Astrocyte (in vitro differentiated cells and primary cell): ENCODE data around the gene CASKIN1. TPM values are rescaled to one million over a fixed set of nuclear protein-coding genes. Genes with fewer than 3 reads are reported as not detected.
A peak's percentile ranks its signal among the peaks of the same experiment; 100 is the strongest.

Source experiments
- DNase-seq: peaks from one replicate; pipeline ENCODE4 v3.0.0-alpha.2; 2010; ENCODE audit warnings: low read depth
- FAIRE-seq: peaks from 2 replicates; lab custom pipeline; 2011; peaks lifted over from hg19 to GRCh38; lab: Jason Lieb, UNC
- H2AFZ ChIP-seq: 2 replicates; pipeline ENCODE4 v1.6.0; 2012; ENCODE audit warnings: low read depth, low read length, inconsistent platforms
- H3K27ac ChIP-seq: 2 replicates; pipeline ENCODE4 v1.5.1; 2011; ENCODE audit warnings: low read depth, low read length, inconsistent platforms
- H3K27me3 ChIP-seq: 2 replicates; pipeline ENCODE4 v1.6.0; 2011; ENCODE audit warnings: low read length, inconsistent platforms; ENCODE audit not compliant: insufficient read depth
- H3K36me3 ChIP-seq: 2 replicates; pipeline ENCODE4 v1.5.1; 2011; ENCODE audit warnings: low read length, inconsistent platforms; ENCODE audit not compliant: insufficient read depth
- H3K4me1 ChIP-seq: 2 replicates; pipeline ENCODE4 v1.5.1; 2011; ENCODE audit warnings: low read length, inconsistent platforms; ENCODE audit not compliant: insufficient read depth
- H3K4me2 ChIP-seq: 2 replicates; pipeline ENCODE4 v1.6.0; 2012; ENCODE audit warnings: low read length, inconsistent platforms
- H3K4me3 ChIP-seq: 2 replicates; pipeline ENCODE4 v1.5.1; 2011; ENCODE audit warnings: low read depth, mild to moderate bottlenecking, low read length, inconsistent platforms; ENCODE audit not compliant: insufficient read depth
- H3K79me2 ChIP-seq: 2 replicates; pipeline ENCODE4 v1.6.0; 2012; ENCODE audit warnings: mild to moderate bottlenecking, low read length, inconsistent platforms; ENCODE audit not compliant: insufficient read depth
- H3K9ac ChIP-seq: 2 replicates; pipeline ENCODE4 v1.6.0; 2012; ENCODE audit warnings: mild to moderate bottlenecking, low read length, inconsistent platforms
- H3K9me3 ChIP-seq: 2 replicates; pipeline ENCODE4 v1.5.1; 2012; ENCODE audit warnings: low read depth, mild to moderate bottlenecking, low read length, inconsistent platforms; ENCODE audit not compliant: insufficient read depth
- H4K20me1 ChIP-seq: 2 replicates; pipeline ENCODE4 v1.6.0; 2012; ENCODE audit warnings: low read length, inconsistent platforms; ENCODE audit not compliant: insufficient read depth
- H3K27ac Mint-ChIP-seq: one replicate; pipeline ENCODE4 v1.8.0; 2021; ENCODE audit warnings: mild to moderate bottlenecking, mixed read lengths; ENCODE audit not compliant: unreplicated experiment
- H3K27me3 Mint-ChIP-seq: one replicate; pipeline ENCODE4 v1.8.0; 2021; ENCODE audit warnings: low read depth, mixed read lengths; ENCODE audit not compliant: unreplicated experiment
- H3K36me3 Mint-ChIP-seq: one replicate; pipeline ENCODE4 v1.8.0; 2021; ENCODE audit warnings: low read depth, mixed read lengths; ENCODE audit not compliant: unreplicated experiment
- H3K4me1 Mint-ChIP-seq: one replicate; pipeline ENCODE4 v1.8.0; 2021; ENCODE audit warnings: low read depth, mixed read lengths; ENCODE audit not compliant: unreplicated experiment
- H3K4me3 Mint-ChIP-seq: one replicate; pipeline ENCODE4 v1.8.0; 2021; ENCODE audit warnings: mild to moderate bottlenecking, moderate library complexity, mixed read lengths; ENCODE audit not compliant: unreplicated experiment
- H3K9me3 Mint-ChIP-seq: one replicate; pipeline ENCODE4 v1.8.0; 2021; ENCODE audit warnings: mild to moderate bottlenecking, mixed read lengths; ENCODE audit not compliant: unreplicated experiment
- EZH2 ChIP-seq: IDR thresholded peaks from 2 replicates; pipeline ENCODE4 v1.6.1; 2012; ENCODE audit warnings: mild to moderate bottlenecking, low read length, inconsistent platforms; ENCODE audit not compliant: insufficient read depth
- total RNA-seq: library from RNA; stranded (reverse); gene quantifications from 2 replicates; pipeline ENCODE4 v1.2.1, GENCODE V29; 2021
- TF ChIP-seq, protein P1 (sequence below): IDR thresholded peaks from 2 replicates; pipeline ENCODE4 v1.5.1; 2011; ENCODE audit warnings: low read depth, mild to moderate bottlenecking, inconsistent platforms, low read length, moderate library complexity; ENCODE audit not compliant: insufficient read depth

The CASKIN1 gene
- total RNA-seq, 1 donor from 2014 or later = 0.66 TPM

- Histone ChIP-seq H3K36me3 (no peaks in the 10 kb centered on the region), H3K27ac (peak overlapping the region; percentile 95), H3K9ac (peak overlapping the region; percentile 96), H3K4me2 (peak overlapping the region; percentile 100), H3K4me1 (peaks cover 11% of the 10 kb centered on the region), H2AFZ (peak overlapping the region; percentile 96), H4K20me1 (peaks cover 8% of the 10 kb centered on the region), H3K9me3 (no peaks in the 10 kb centered on the region), H3K4me3 (peak overlapping the region; percentile 81), H3K79me2 (peaks cover 18% of the 10 kb centered on the region), H3K27me3 (no peaks in the 10 kb centered on the region)
- Mint-ChIP-seq H3K36me3 (peaks cover 4% of the 10 kb centered on the region), H3K27me3 (peaks cover 9% of the 10 kb centered on the region), H3K27ac (peak overlapping the region; percentile 4), H3K4me1 (peaks cover 4% of the 10 kb centered on the region), H3K4me3 (peak overlapping the region; percentile 81), H3K9me3 (peaks cover 7% of the 10 kb centered on the region)
- TF ChIP-seq, protein P1, sequence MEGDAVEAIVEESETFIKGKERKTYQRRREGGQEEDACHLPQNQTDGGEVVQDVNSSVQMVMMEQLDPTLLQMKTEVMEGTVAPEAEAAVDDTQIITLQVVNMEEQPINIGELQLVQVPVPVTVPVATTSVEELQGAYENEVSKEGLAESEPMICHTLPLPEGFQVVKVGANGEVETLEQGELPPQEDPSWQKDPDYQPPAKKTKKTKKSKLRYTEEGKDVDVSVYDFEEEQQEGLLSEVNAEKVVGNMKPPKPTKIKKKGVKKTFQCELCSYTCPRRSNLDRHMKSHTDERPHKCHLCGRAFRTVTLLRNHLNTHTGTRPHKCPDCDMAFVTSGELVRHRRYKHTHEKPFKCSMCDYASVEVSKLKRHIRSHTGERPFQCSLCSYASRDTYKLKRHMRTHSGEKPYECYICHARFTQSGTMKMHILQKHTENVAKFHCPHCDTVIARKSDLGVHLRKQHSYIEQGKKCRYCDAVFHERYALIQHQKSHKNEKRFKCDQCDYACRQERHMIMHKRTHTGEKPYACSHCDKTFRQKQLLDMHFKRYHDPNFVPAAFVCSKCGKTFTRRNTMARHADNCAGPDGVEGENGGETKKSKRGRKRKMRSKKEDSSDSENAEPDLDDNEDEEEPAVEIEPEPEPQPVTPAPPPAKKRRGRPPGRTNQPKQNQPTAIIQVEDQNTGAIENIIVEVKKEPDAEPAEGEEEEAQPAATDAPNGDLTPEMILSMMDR = no peak
- TF ChIP-seq EZH2 = no peak
- DNase-seq (no peak), FAIRE-seq (no peak)
Measured at GRCh38 chr16:2205967-2206313, 9.5 kb upstream of the CASKIN1 start.

GRCh38 chr16:2205104-2205966 is 8.9 kb upstream of the CASKIN1 start, which contains the start of gene MLST8:
MLST8 (plus strand) TSS chr16:2205454; CDS start chr16:2206086, 632 bp downstream.
- peaks cover 7% of the 10 kb centered on the region for H3K9me3 Mint-ChIP-seq
- FAIRE-seq = no peak

More at GRCh38 chr16:2205104-2205966, 8.9 kb upstream of the CASKIN1 start, which contains the start of gene MLST8:
- no peaks in the 10 kb centered on the region for H3K36me3 ChIP-seq
- H3K4me2 ChIP-seq = peak within 1 kb of the TSS; percentile 100
- peak within 1 kb of the TSS; percentile 96 for H3K9ac ChIP-seq
- Mint-ChIP-seq H3K27me3 (peaks cover 14% of the 10 kb centered on the region), H3K27ac (peak within 1 kb of the TSS; percentile 4), H3K36me3 (peaks cover 4% of the 10 kb centered on the region), H3K4me3 (peak within 1 kb of the TSS; percentile 90), H3K4me1 (peaks cover 4% of the 10 kb centered on the region)
- H3K27me3 ChIP-seq = no peaks in the 10 kb centered on the region
- peak; percentile 68 for DNase-seq
- H4K20me1 ChIP-seq = peaks cover 2% of the 10 kb centered on the region
- no peak for TF ChIP-seq EZH2
- TF ChIP-seq, protein P1 = no peak
- peak within 1 kb of the TSS; percentile 81 for H3K4me3 ChIP-seq
- H3K9me3 ChIP-seq = no peaks in the 10 kb centered on the region
- peaks cover 18% of the 10 kb centered on the region for H3K79me2 ChIP-seq
- peaks cover 11% of the 10 kb centered on the region for H3K4me1 ChIP-seq
- peak within 1 kb of the TSS; percentile 95 for H3K27ac ChIP-seq
- peak within 1 kb of the TSS; percentile 96 for H2AFZ ChIP-seq
